HEK293 (cell line): ENCODE data around the gene MRPS14.
A peak's percentile ranks its signal among the peaks of the same experiment; 100 is the strongest.

Experiments
- CTCF ChIA-PET: fragments of 350-600 bp; formaldehyde crosslinking; extraction: SDS; loops from one replicate; lab custom pipeline; 2021; ENCODE audit warnings: antibody characterized with exemption; lab: Yijun Ruan, JAX
- POLR2A ChIA-PET: fragments of 300-600 bp; formaldehyde crosslinking; extraction: SDS; loops from one replicate; lab custom pipeline; 2020; ENCODE audit warnings: antibody characterized with exemption, inconsistent platforms; lab: Yijun Ruan, JAX
- H3K27ac ChIP-seq: fragments of 200-500 bp; sonication (Bioruptor generic); 2 replicates; pipeline ENCODE4 v1.5.1; 2014; ENCODE audit warnings: low read depth, low read length, control low read depth, inconsistent platforms; ENCODE audit errors: extremely low read depth
- H3K36me3 ChIP-seq, 2 experiments: fragments of 200-500 bp in 1 of 2; sonication (Bioruptor generic) in 1 of 2; 1 replicate in 1 of 2; 2 replicates in 1 of 2; pipeline ENCODE4 v1.5.1; 2014 to 2017; ENCODE audit warnings: inconsistent platforms in 2 of 2, low read length in 2 of 2; ENCODE audit not compliant: control insufficient read depth in 2 of 2, insufficient read depth in 1 of 2
- H3K4me1 ChIP-seq: fragments of 200-500 bp; sonication (Bioruptor generic); 2 replicates; pipeline ENCODE4 v1.5.1; 2014; ENCODE audit warnings: mild to moderate bottlenecking, low read length, inconsistent platforms; ENCODE audit not compliant: control insufficient read depth, insufficient read depth
- H3K4me3 ChIP-seq: 2 replicates; pipeline ENCODE4 v1.5.1; 2011; ENCODE audit warnings: low read depth, mild to moderate bottlenecking, control low read depth, low read length, moderate library complexity
- H3K9me3 ChIP-seq: fragments of 200-500 bp; sonication (Bioruptor generic); 2 replicates; pipeline ENCODE4 v1.5.1; 2014; ENCODE audit warnings: low read depth, low read length, inconsistent platforms; ENCODE audit not compliant: control insufficient read depth, insufficient read depth
- SALL2 ChIP-seq: fragments of 450-650 bp; formaldehyde crosslinking; IDR thresholded peaks from 2 replicates; pipeline ENCODE4 v1.5.0; 2017; ENCODE audit warnings: missing biosample characterization, mild to moderate bottlenecking, missing genetic modification characterization, borderline replicate concordance
- ZBTB20 ChIP-seq: fragments of 450-650 bp; formaldehyde crosslinking; IDR thresholded peaks from 2 replicates; pipeline ENCODE4 v1.5.1; 2016; ENCODE audit warnings: missing biosample characterization, missing genetic modification characterization
- ZNF10 ChIP-seq: fragments of 450-650 bp; formaldehyde crosslinking; IDR thresholded peaks from 2 replicates; pipeline ENCODE4 v1.5.1; 2017; ENCODE audit warnings: missing biosample characterization, missing genetic modification characterization
- ZNF473 ChIP-seq: fragments of 450-650 bp; formaldehyde crosslinking; IDR thresholded peaks from 2 replicates; pipeline ENCODE4 v1.5.1; 2017; ENCODE audit warnings: missing biosample characterization, missing genetic modification characterization
- ZNF558 ChIP-seq: fragments of 450-650 bp; formaldehyde crosslinking; IDR thresholded peaks from 2 replicates; pipeline ENCODE4 v1.5.1; 2016; ENCODE audit warnings: missing biosample characterization, missing genetic modification characterization
- ZNF561 ChIP-seq: fragments of 450-650 bp; IDR thresholded peaks from 2 replicates; pipeline ENCODE4 v1.5.1; 2018; ENCODE audit warnings: missing biosample characterization, missing genetic modification characterization, borderline replicate concordance
- ZNF768 ChIP-seq: fragments of 450-650 bp; formaldehyde crosslinking; IDR thresholded peaks from 2 replicates; pipeline ENCODE4 v1.5.1; 2018; ENCODE audit warnings: missing biosample characterization, mild to moderate bottlenecking, missing genetic modification characterization
- ZSCAN30 ChIP-seq: fragments of 450-650 bp; IDR thresholded peaks from 2 replicates; pipeline ENCODE4 v1.5.1; 2018; ENCODE audit warnings: missing biosample characterization, mild to moderate bottlenecking, missing genetic modification characterization, moderate library complexity
- TF ChIP-seq, protein P1 (sequence below): fragments of 450-650 bp; formaldehyde crosslinking; IDR thresholded peaks from 2 replicates; pipeline ENCODE4 v1.5.1; 2016; ENCODE audit warnings: missing biosample characterization, missing genetic modification characterization
- TF ChIP-seq, protein P2 (sequence below): fragments of 450-650 bp; formaldehyde crosslinking; IDR thresholded peaks from 2 replicates; pipeline ENCODE4 v1.5.1; 2016; ENCODE audit warnings: missing biosample characterization, missing genetic modification characterization, low read depth
- TF ChIP-seq, protein P3 (sequence below): fragments of 450-650 bp; formaldehyde crosslinking; IDR thresholded peaks from 2 replicates; pipeline ENCODE4 v1.5.1; 2016; ENCODE audit warnings: missing biosample characterization, missing genetic modification characterization
- TF ChIP-seq, protein P4 (sequence below): fragments of 450-650 bp; formaldehyde crosslinking; IDR thresholded peaks from 2 replicates; pipeline ENCODE4 v1.5.1; 2016; ENCODE audit warnings: missing biosample characterization, missing genetic modification characterization
- TF ChIP-seq, protein P5 (sequence below): fragments of 450-650 bp; formaldehyde crosslinking; IDR thresholded peaks from 2 replicates; pipeline ENCODE4 v1.5.1; 2017; ENCODE audit warnings: missing biosample characterization, missing genetic modification characterization

MRPS14 gene

DNA sequence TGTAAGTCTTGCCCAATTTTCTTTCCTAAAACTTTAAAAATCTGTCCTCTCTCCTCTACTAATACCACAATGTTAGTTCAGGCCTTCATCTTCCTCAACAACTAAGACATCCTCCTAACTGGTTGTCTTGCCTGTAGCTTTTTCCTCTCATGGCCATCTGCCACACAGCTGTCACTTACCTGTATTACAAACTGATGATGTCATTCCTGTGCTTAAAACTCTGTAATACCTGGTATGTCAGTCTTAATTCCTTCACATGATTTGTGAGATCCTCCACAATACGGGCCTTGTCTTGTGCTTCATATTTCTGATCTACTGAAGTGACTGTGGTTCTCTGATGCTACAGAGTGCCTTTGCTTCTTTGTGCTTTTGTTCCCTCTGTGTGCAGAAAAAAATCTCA is 9.8 kb downstream of the MRPS14 start:
- POLR2A ChIA-PET: interaction anchor here (1.7 kb wide), 1 partner anchor 13 kb away, joined by 6 read pairs; no protein-coding TSS in a partner anchor
- peaks cover 62 to 100% of the 10 kb centered on the region in 2 experiments for H3K36me3 ChIP-seq
- CTCF ChIA-PET: no interaction called here

DNA sequence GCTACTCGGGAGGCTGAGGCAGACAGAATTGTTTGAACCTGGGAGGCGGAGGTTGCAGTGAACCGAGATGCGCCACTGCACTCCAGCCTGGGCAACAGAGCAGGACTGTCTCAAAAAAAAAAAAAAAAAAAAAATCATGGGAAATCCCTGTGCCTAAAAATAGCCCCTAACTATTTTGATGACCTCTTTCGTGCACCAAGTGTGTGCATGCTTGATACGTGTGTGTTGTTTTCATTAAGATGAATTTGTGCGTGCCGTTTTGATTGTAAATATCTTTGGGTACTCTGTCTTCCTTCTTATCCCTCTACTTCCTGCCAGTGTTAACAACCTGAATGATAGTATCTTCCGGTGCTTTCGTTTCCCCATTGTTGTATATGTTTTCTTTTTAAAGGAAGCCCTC is 13.7 kb downstream of the MRPS14 start:
- Histone ChIP-seq H3K9me3 (no peaks in the 10 kb centered on the region), H3K4me3 (no peak overlapping the region), H3K4me1 (no peaks in the 10 kb centered on the region), H3K27ac (no peak overlapping the region), H3K36me3 (peaks cover 43 to 100% of the 10 kb centered on the region in 2 experiments)
- TF ChIP-seq ZNF10 (tag by site-specific recombination): no peak
- TF ChIP-seq, protein P1, sequence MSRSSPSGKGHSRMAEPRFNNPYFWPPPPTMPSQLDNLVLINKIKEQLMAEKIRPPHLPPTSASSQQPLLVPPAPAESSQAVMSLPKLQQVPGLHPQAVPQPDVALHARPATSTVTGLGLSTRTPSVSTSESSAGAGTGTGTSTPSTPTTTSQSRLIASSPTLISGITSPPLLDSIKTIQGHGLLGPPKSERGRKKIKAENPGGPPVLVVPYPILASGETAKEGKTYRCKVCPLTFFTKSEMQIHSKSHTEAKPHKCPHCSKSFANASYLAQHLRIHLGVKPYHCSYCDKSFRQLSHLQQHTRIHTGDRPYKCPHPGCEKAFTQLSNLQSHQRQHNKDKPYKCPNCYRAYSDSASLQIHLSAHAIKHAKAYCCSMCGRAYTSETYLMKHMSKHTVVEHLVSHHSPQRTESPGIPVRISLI (tag by site-specific recombination): peak; percentile 46; the same call in 1 of the 2 replicates
- CTCF ChIA-PET: interaction anchor here (0.9 kb wide), 1 partner anchor 20 kb away, joined by 4 read pairs; no protein-coding TSS in a partner anchor
- POLR2A ChIA-PET: no interaction called here

More for the DNA sequence above, 9.8 kb downstream of the MRPS14 start:
- Histone ChIP-seq H3K27ac (no peak overlapping the region), H3K9me3 (no peaks in the 10 kb centered on the region)
- TF ChIP-seq, protein P2, sequence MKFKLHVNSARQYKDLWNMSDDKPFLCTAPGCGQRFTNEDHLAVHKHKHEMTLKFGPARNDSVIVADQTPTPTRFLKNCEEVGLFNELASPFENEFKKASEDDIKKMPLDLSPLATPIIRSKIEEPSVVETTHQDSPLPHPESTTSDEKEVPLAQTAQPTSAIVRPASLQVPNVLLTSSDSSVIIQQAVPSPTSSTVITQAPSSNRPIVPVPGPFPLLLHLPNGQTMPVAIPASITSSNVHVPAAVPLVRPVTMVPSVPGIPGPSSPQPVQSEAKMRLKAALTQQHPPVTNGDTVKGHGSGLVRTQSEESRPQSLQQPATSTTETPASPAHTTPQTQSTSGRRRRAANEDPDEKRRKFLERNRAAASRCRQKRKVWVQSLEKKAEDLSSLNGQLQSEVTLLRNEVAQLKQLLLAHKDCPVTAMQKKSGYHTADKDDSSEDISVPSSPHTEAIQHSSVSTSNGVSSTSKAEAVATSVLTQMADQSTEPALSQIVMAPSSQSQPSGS (tag by site-specific recombination): peak; percentile 80
- no peak for TF ChIP-seq ZNF473
- no peak for TF ChIP-seq ZBTB20
- TF ChIP-seq, protein P3, sequence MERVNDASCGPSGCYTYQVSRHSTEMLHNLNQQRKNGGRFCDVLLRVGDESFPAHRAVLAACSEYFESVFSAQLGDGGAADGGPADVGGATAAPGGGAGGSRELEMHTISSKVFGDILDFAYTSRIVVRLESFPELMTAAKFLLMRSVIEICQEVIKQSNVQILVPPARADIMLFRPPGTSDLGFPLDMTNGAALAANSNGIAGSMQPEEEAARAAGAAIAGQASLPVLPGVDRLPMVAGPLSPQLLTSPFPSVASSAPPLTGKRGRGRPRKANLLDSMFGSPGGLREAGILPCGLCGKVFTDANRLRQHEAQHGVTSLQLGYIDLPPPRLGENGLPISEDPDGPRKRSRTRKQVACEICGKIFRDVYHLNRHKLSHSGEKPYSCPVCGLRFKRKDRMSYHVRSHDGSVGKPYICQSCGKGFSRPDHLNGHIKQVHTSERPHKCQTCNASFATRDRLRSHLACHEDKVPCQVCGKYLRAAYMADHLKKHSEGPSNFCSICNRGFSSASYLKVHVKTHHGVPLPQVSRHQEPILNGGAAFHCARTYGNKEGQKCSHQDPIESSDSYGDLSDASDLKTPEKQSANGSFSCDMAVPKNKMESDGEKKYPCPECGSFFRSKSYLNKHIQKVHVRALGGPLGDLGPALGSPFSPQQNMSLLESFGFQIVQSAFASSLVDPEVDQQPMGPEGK (tag by site-specific recombination): no peak
- no peak for TF ChIP-seq ZNF768 (tag by site-specific recombination)
- TF ChIP-seq ZNF558 (tag by site-specific recombination): no peak
- no peak for TF ChIP-seq SALL2
- TF ChIP-seq, all 188 proteins: peak for 1
- Histone ChIP-seq H3K4me3 (no peak overlapping the region), H3K4me1 (no peaks in the 10 kb centered on the region)

DNA sequence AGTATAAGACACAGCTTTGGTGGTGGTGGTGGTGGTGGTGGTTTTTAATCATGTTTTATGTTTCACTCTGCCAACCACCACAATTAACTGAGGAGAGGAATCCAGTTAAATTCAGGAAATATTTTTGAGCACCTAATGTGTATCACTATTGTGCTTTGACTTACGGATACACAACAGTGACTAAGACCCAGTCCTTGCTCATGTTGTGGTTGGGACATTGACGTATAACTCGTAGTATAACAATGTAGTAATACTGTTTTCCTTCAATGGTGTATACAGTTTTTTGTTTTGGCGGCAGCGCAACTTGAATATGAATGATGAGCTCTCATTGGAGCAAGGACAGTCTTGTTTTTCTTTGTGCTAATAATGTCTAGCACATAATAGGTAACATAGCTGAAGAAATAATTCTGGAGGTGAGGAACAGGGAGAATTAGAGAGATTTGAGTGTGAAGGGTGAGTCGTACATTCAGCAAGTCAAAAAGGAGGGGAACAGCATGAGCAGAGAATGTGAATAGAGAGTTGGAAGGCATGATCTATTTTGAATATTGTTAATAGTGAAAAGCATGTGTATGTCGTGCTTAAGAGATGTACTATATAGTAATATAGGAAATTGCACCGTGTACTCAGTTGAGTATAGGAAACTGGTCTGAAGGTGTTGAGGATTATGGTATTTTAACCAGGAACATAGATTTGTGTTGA is 18.0 kb downstream of the MRPS14 start:
- Histone ChIP-seq H3K4me1 (no peaks in the 10 kb centered on the region), H3K27ac (no peak overlapping the region), H3K36me3 (peaks cover 19 to 58% of the 10 kb centered on the region in 2 experiments), H3K9me3 (no peaks in the 10 kb centered on the region), H3K4me3 (no peak overlapping the region)
- ChIA-PET POLR2A (no interaction called here), CTCF (no interaction called here)
- no peak for TF ChIP-seq ZSCAN30 (tag by site-specific recombination)

- Histone ChIP-seq H3K27ac (no peak overlapping the region), H3K4me1 (no peaks in the 10 kb centered on the region), H3K9me3 (no peaks in the 10 kb centered on the region), H3K36me3 (peaks cover 11 to 41% of the 10 kb centered on the region in 2 experiments), H3K4me3 (no peak overlapping the region)
- ChIA-PET CTCF (interaction anchor here (1.0 kb wide), 1 partner anchor 149 kb away, joined by 4 read pairs; no protein-coding TSS in a partner anchor), POLR2A (interaction anchor here (2.9 kb wide), 1 partner anchor 19 kb away, joined by 10 read pairs; the partner anchor contains the start of gene MRPS14)
- TF ChIP-seq ZNF768 (tag by site-specific recombination): no peak
- TF ChIP-seq ZNF561: no peak
- TF ChIP-seq, protein P4, sequence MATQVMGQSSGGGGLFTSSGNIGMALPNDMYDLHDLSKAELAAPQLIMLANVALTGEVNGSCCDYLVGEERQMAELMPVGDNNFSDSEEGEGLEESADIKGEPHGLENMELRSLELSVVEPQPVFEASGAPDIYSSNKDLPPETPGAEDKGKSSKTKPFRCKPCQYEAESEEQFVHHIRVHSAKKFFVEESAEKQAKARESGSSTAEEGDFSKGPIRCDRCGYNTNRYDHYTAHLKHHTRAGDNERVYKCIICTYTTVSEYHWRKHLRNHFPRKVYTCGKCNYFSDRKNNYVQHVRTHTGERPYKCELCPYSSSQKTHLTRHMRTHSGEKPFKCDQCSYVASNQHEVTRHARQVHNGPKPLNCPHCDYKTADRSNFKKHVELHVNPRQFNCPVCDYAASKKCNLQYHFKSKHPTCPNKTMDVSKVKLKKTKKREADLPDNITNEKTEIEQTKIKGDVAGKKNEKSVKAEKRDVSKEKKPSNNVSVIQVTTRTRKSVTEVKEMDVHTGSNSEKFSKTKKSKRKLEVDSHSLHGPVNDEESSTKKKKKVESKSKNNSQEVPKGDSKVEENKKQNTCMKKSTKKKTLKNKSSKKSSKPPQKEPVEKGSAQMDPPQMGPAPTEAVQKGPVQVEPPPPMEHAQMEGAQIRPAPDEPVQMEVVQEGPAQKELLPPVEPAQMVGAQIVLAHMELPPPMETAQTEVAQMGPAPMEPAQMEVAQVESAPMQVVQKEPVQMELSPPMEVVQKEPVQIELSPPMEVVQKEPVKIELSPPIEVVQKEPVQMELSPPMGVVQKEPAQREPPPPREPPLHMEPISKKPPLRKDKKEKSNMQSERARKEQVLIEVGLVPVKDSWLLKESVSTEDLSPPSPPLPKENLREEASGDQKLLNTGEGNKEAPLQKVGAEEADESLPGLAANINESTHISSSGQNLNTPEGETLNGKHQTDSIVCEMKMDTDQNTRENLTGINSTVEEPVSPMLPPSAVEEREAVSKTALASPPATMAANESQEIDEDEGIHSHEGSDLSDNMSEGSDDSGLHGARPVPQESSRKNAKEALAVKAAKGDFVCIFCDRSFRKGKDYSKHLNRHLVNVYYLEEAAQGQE: no peak
- TF ChIP-seq, protein P5, sequence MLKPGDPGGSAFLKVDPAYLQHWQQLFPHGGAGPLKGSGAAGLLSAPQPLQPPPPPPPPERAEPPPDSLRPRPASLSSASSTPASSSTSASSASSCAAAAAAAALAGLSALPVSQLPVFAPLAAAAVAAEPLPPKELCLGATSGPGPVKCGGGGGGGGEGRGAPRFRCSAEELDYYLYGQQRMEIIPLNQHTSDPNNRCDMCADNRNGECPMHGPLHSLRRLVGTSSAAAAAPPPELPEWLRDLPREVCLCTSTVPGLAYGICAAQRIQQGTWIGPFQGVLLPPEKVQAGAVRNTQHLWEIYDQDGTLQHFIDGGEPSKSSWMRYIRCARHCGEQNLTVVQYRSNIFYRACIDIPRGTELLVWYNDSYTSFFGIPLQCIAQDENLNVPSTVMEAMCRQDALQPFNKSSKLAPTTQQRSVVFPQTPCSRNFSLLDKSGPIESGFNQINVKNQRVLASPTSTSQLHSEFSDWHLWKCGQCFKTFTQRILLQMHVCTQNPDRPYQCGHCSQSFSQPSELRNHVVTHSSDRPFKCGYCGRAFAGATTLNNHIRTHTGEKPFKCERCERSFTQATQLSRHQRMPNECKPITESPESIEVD (tag by site-specific recombination): peak; percentile 66
Observed at GRCh38 chr1:175003521-175003920, 19.7 kb downstream of the MRPS14 start.
